B cell (primary cell): ENCODE data around the gene EFNA5.

ENCODE experiments used
- CTCF ChIP-seq: fragments of 200-600 bp; IDR thresholded peaks from one replicate; pipeline ENCODE4 v1.8.0; 2022; ENCODE audit warnings: antibody characterized with exemption, mild to moderate bottlenecking
- EZH2 ChIP-seq: IDR thresholded peaks from 2 replicates; pipeline ENCODE4 v1.6.1; 2012; ENCODE audit warnings: borderline replicate concordance, low read depth, mild to moderate bottlenecking, moderate library complexity, low read length; ENCODE audit not compliant: insufficient read depth, poor library complexity, severe bottlenecking

- no peak for TF ChIP-seq CTCF
- no peak for TF ChIP-seq EZH2
Measured at GRCh38 chr5:107464876-107465275, 205.9 kb downstream of the EFNA5 start.
